ENCODE data around the gene ADAMTS2.

DNA sequence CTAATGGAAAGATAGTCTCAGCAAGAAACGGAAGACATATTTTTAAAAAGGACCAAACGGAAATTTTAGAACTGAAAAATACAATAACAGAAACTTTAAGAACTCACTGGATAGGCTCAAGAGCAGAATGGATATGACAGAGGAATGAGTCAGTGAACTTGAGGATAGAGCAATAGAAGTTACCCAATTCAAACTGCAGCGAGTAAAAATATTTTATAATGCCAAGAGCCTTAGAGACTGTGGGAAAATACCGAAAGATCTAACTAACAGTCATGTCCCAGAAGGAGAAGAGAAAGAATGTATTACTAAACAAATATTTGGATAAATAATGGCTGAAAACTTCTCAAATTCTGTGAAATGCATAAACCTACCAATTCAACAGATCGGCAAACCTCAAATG is 40.8 kb downstream of the ADAMTS2 start:
- TF ChIP-seq, protein P1, sequence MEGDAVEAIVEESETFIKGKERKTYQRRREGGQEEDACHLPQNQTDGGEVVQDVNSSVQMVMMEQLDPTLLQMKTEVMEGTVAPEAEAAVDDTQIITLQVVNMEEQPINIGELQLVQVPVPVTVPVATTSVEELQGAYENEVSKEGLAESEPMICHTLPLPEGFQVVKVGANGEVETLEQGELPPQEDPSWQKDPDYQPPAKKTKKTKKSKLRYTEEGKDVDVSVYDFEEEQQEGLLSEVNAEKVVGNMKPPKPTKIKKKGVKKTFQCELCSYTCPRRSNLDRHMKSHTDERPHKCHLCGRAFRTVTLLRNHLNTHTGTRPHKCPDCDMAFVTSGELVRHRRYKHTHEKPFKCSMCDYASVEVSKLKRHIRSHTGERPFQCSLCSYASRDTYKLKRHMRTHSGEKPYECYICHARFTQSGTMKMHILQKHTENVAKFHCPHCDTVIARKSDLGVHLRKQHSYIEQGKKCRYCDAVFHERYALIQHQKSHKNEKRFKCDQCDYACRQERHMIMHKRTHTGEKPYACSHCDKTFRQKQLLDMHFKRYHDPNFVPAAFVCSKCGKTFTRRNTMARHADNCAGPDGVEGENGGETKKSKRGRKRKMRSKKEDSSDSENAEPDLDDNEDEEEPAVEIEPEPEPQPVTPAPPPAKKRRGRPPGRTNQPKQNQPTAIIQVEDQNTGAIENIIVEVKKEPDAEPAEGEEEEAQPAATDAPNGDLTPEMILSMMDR (IDR thresholded peaks at IDR 0.05; ENCODE audit: insufficient read depth, low read depth, low read length): no peak
- TF ChIP-seq EZH2 (IDR thresholded peaks at IDR 0.05; ENCODE audit: insufficient read depth, low read length): no peak

Measured in astrocyte (in vitro differentiated cells and primary cell).